ENCODE data around the gene TTC36. TPM values are rescaled to one million over a fixed set of nuclear protein-coding genes. Genes with fewer than 3 reads are reported as not detected.
"Not testable (repeated sequence)": the region's sequence is repeated elsewhere in the genome, so short reads cannot be mapped to it uniquely, and the experiment has no call there.

TTC36 gene
- total and polyA plus RNA-seq, 2 donors = 0.49 TPM; not detected in 1

- Histone ChIP-seq H3K4me3 (ENCODE audit: low read depth, low read length) (no peak overlapping the region), H3K27ac (ENCODE audit: low read depth) (no peak overlapping the region), H3K36me3 (ENCODE audit: insufficient read depth) (peaks cover 1% of the 10 kb centered on the region), H3K4me1 (ENCODE audit: insufficient read depth) (peaks cover 2% of the 10 kb centered on the region)
- DNase-seq (ENCODE audit: extremely low spot score) = no peak
- 80% methylated on average over 7 of the region's 7 CpGs for WGBS
Measured at GRCh38 chr11:118574636-118575035, 47.4 kb downstream of the TTC36 start.

GRCh38 chr11:118577995-118578394, 50.7 kb downstream of the TTC36 start:
- DNase-seq (ENCODE audit: extremely low spot score); H3K36me3 ChIP-seq (ENCODE audit: insufficient read depth); H3K4me1 ChIP-seq (ENCODE audit: insufficient read depth); H3K27ac ChIP-seq (ENCODE audit: low read depth); H3K4me3 ChIP-seq (ENCODE audit: low read depth, low read length): not testable (repeated sequence)

Other genes with a start within 250 kb of the TTC36 start
- 0.32 TPM for gene CD3E, start 222.7 kb upstream of the TTC36 start, total RNA-seq
- gene CD3E, start 222.7 kb upstream of the TTC36 start, polyA plus RNA-seq = 3.6 TPM
- gene CD3D, start 184.8 kb upstream of the TTC36 start, total RNA-seq = 0.69 TPM
- 5.6 TPM for gene CD3D, start 184.8 kb upstream of the TTC36 start, polyA plus RNA-seq
- 1.1 TPM for gene CD3G, start 183.1 kb upstream of the TTC36 start, total RNA-seq
- gene CD3G, start 183.1 kb upstream of the TTC36 start, polyA plus RNA-seq = 0.48 TPM
- gene UBE4A, start 167.9 kb upstream of the TTC36 start, total RNA-seq = 54.2 TPM
- 19.7 TPM for gene UBE4A, start 167.9 kb upstream of the TTC36 start, polyA plus RNA-seq
- 70.1 TPM for gene ATP5MG, start 125.9 kb upstream of the TTC36 start, total RNA-seq
- 210 TPM for gene ATP5MG, start 125.9 kb upstream of the TTC36 start, polyA plus RNA-seq
- gene KMT2A, start 91.0 kb upstream of the TTC36 start, total RNA-seq = 82.4 TPM
- 19.6 TPM for gene KMT2A, start 91.0 kb upstream of the TTC36 start, polyA plus RNA-seq
- gene TMEM25, start 3.7 kb downstream of the TTC36 start, total RNA-seq = 14.1 TPM
- 23.9 TPM for gene TMEM25, start 3.7 kb downstream of the TTC36 start, polyA plus RNA-seq
- gene IFT46, start 38.5 kb downstream of the TTC36 start, total RNA-seq = 26.1 TPM
- gene IFT46, start 38.5 kb downstream of the TTC36 start, polyA plus RNA-seq = 25.1 TPM
- 141 TPM for gene ARCN1, start 44.9 kb downstream of the TTC36 start, total RNA-seq
- 90.2 TPM for gene ARCN1, start 44.9 kb downstream of the TTC36 start, polyA plus RNA-seq
- gene PHLDB1, start 80.1 kb downstream of the TTC36 start, total RNA-seq = 54.0 TPM
- 112 TPM for gene PHLDB1, start 80.1 kb downstream of the TTC36 start, polyA plus RNA-seq
- gene TREH, start 152.2 kb downstream of the TTC36 start, total RNA-seq = not detected
- gene TREH, start 152.2 kb downstream of the TTC36 start, polyA plus RNA-seq = 1.0 TPM